Measurements from ENCODE around the gene GAB1. TPM values are rescaled to one million over a fixed set of nuclear protein-coding genes. Genes with fewer than 3 reads are reported as not detected.

Gene GAB1
- total RNA-seq (2014; rRNA removed; shearing (Covaris generic)) = 5.2 and 6.9 TPM in 2 replicates

DNA sequence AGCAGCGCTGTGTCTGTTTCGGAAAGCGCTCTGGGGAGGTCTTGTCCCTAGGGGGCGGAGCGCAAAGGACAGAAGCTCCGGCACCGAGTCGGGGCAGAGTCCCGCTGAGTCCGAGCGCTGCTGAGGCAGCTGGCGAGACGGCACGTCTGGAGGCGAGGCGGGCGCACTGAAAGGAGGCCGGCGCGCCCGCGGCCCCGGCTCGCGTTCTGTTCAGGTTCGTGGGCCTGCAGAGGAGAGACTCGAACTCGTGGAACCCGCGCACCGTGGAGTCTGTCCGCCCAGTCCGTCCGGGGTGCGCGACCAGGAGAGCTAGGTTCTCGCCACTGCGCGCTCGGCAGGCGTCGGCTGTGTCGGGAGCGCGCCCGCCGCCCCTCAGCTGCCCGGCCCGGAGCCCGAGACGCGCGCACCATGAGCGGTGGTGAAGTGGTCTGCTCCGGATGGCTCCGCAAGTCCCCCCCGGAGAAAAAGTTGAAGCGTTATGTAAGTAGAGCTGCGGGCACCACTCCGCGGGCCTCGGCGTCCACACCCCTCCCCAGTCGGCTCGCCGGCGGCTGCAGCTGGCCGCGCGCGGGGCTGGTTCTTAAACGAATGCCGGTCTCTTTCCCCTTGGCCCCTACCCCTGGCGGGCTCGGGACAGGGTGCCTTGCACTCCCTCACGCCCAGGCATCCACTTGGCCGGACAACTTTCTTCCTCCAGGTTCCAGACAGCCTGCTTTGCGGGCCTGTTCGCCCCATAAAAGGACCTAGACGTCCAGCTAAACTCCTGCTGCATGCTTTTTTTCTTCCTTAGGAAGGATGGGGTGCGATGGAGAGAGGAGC lies at the start of gene GAB1:
Gene GAB1, plus strand, starts transcription at position 96 of the 819 bp plus-strand sequence. Its CDS starts 313 bp downstream, at position 409.
- DNase-seq (ENCODE audit: low read depth) = peak; percentile 78

DNA sequence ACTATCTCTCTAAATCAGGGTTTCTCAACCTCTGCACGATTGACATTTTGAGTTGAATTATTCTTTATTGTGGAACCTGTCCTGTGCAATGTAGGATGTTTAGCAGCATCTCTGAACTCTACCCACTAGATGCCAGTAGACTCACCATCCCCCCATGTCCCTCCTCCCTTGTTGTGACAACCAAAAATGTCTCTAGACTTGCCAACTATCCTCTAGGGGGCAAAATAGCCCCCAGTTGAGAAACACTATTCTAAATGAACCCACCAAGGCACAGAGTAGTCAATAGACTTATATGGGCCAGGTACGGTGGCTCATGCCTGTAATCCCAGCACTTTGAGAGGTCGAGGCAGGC lies 49.1 kb upstream of the GAB1 start:
- DNase-seq (ENCODE audit: low read depth) = no peak

DNA sequence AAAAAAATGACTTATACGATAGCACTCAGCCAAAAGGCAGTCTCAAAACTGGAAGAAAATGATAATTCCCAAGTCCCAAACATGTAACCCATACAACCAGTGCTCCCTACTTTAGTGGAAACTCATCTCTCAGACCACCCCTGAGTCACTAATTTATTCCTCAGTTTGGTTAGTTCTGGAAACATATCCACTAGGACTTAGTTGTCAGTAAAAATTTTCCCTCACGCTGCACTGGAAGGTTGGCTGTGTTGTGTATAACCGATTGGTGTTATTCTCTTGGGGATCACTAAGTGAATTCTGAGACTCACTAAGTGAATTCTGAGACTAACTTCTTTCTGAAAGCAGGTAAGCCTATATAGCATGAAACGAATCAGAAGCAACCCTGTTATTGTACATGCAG lies 48.5 kb upstream of the GAB1 start:
- DNase-seq (ENCODE audit: low read depth) = no peak

DNA sequence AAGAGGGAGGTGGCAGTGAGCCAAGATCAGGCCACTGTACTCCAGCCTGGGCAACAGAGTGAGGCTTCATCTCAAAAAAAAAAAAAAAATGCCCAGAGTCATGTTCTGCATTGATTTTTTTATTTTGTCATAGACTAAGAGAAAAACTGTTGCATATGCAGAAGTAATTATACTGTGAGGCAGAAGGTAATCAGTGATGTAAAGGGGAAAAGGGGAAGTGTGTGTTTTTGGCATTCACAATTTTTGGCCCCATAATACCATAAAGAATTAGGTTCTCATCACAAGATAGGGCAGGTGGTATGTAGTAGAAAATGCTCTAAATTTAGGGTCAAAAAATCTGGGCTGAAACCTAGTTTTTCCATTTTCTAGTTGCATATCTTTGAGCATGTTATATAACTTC lies 47.3 kb upstream of the GAB1 start:
- DNase-seq (ENCODE audit: low read depth) = no peak

DNA sequence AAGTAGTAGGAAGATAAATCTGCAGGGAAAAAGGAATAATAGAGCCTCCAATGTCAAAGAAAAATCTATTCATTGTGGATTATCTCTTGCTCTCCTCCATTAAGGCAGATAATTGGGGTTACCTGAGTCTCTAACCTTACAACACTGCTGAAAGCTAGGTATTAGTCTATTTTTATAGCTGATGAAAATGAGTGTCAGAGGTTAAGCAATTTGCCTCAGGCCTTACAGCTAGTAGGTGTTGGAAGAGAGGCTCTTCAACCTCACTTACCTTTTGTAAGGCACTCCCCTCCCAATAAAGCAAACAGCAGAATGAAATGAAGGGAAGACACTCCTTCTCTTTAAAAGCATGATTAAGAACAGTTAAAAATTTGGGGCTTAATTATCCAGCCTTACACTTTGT lies 45.4 kb upstream of the GAB1 start:
- no peak for DNase-seq (ENCODE audit: low read depth)

DNA sequence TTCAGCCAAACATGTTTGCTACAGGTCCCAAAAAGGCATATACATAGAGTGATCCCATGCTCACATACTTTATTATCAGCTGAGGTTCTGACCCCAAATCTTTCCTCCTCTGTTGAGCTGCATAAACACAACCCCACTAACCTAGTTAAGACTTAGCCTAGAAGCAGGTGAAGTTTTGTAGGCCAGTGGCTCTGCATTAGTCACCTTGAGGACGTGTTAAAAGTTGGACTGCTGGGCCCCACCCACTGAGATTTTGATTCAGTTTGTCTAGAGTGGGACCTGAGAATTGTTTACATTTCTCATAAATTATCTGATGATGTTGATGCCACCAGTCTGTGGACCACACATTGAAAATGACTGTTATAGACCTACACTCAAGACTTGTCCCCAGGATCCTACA lies 43.8 kb upstream of the GAB1 start:
- no peak for DNase-seq (ENCODE audit: low read depth)

DNA sequence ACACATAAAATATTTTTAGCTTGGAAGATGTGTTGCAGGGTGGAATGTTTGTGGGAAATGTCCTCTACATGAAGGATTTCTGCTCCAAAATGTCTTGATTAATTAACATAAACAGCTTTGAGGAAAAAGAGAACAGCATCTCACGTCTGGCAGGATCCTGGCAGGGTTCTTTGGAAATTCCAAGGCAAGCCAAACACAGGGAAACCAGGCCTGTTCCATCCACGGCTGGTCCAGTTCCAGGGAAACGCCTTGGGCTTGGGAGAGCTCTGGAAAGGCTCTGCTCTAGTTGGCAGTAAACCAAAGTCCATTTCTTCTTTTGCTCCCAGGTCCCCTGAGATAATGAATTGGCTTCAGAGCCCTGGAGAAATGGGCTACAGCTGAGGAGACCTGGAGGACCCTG lies 42.4 kb upstream of the GAB1 start:
- peak; percentile 7 for DNase-seq (ENCODE audit: low read depth)

DNA sequence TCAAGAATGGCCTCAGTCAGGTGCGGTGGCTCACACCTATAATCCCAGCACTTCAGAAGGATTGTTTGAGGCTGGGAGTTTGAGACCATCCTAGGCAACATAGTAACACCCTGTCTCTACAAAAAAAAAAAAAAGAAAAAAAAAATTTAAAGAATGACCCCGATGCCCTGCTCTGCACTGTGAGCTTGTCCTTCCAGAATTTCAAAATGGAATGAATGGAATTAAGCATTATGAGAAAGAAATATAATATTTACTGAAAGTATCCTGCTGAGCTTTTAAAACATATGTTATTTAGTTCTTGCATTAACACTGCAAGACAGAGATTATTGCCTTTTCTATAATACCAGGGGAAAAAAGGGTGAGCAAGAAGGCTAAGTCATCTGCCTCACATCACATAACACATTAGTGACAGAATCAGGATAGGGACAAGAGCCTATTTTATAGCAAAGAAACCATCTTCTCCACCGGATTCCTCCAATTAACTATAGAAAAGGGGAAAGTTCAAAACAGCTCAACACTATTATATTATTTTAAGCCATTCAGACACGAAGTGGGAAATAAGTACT lies 41.9 kb upstream of the GAB1 start:
- DNase-seq (ENCODE audit: low read depth) = no peak

DNA sequence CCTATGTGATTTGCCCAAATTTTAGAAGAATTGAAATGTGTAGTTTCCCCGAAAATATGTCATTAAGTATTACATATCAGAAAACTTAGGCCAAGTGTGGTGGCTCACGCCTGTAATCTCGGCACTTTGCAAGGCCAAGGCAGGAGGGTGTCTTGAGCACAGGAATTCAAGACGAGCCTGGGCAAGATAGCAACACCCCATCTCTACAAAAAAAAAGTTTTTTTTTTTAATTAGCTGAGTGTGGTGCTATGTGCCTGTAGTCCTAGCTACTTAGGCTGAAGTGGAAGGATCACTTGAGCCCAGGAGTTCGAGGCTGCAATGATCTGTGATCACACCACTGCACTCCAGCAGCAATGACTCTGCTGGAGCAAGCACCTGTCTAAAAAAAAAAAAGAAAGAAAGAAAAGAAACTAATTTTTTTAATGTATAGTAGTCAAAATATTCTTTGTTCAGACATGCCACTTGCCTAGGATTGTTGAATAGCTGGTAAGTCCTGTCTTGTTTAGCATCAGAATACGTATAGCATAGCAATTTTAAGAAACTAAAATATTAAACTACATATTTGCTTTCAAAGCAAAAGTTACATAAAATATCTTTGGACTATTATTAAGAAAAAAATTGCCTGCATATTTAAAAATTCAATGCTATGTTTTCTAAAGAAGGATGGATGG lies 40.1 kb upstream of the GAB1 start:
- DNase-seq (ENCODE audit: low read depth) = no peak

DNA sequence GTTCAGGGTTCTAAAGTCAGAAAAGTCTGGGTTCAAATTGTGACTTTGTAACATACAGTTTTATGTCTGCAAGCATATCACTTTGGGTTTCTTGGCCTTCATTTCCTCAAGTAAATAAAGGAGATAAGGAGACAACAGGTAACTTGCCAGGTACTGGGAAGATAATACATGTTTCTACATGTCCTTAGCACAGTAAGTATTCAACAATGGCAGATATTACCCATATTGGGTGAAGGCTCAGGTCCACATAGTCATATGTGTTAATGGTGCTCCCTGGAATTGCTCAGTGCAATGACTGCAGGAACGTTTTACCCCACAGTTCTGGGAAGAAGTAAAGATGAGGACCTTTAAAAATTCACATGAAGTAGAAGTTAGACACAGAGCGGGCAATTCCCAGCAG lies 35.8 kb upstream of the GAB1 start:
- no peak for DNase-seq (ENCODE audit: low read depth)

DNA sequence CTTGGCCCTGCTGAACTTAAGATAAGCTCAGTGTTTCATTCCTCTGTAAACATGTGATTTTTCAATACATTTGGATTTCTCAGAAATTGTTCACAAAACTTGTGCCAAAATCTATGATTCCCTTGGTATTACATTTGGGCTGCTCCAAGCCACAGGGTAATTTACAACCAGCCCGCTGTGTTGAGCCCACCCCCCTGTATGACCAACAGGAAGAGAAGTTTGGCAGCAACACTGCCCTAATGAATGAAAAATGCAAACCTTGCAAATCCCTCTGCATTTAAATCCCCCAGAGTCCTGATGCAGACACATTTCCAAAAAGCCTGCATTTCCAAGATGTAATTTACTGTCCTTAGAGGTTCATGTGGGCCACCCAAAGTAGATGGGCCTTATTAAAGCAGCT lies 34.1 kb upstream of the GAB1 start:
- peak; percentile 9 for DNase-seq (ENCODE audit: low read depth)

DNA sequence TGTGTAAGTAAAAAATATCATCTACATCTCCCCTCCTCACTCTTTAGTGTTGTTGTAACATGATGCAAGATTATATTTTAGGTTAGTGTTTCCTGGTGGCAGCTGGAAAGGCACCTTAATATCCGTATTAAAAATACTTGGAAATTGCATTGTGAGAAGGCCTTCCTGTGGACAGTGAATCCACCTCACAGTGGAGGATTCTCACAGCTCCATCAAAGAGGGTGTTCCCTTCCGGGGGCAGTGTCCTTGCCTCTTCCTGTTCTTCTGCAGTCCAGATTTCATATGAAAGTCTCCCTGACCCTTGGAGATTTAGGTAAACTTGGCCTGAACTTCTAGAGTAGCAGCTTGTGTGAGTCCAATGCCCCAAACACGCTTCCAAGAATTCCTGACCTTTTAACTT lies 29.9 kb upstream of the GAB1 start:
- DNase-seq (ENCODE audit: low read depth) = no peak

DNA sequence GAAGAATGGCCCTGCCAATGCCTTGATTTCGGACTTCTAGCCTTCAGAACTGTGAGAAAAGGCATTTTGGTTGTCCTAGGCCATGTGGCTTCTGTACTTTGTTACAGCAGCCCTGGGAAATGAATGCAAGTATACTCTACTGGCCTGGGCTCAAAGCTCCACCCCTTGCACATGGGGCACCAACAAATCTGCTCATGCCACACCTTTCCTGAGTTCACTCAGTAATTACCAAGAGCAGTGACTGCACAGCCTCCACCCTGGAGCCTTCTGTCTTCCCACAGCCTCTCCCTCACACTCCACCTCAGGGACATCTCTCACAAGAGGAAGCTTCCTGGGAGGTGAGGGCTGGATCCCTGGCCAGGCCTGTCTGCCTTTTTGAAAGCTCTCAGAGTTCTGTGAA lies 29.1 kb upstream of the GAB1 start:
- no peak for DNase-seq (ENCODE audit: low read depth)

DNA sequence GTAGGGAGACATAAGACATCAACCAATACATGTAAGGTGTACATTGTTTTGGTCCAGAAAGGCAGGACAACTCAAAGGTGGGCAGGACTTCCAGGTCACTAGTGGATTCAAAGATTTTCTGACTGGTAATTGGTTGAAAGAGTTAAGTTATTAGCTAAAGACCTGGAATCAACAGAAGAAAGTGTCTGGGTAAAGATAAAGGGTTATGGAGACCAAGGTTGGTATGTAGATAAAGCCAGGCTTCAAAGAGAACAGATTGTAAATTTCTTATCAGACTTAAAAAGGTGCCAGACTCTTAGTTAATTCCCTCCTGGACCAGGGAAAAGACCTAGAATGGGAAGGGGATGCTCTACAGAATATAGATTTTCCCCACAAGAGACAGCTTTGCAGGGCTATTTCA lies 28.3 kb upstream of the GAB1 start:
- no peak for DNase-seq (ENCODE audit: low read depth)

DNA sequence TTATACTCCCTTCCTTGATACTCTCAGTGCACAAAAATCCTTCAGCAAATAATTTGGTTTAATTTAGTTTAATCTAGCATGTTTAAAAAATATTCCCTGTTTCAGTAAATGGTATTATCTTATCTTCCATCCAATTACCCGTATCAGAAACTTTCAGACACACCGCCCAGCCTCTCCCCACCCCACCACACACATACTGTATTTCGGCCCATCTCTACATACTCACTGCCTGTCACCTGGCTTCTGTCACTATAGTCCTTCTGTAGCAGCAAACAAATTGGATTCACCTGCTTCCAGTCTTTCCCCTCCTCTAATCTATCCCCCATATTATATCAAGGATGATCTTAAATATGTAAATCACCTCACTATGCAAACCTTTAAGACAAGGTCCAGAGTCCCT lies 24.8 kb upstream of the GAB1 start:
- no peak for DNase-seq (ENCODE audit: low read depth)

DNA sequence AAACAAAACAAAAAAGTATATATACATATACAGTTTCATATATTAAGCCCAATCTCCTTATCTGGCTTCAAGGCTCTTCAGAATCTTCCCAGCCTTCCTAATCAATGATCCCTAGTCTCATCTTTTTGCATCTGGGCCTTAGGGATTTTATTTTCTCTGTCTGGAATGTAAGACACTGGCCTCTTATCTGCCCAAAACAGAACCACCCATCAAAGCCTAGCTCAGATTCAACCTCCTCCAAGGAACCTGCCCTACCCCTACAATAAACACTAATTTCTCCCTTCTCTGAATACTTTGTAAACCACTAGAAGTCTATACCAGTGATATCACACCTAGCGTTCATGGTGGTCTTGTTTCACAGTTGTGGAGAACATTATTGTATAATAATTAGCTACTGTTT lies 23.2 kb upstream of the GAB1 start:
- DNase-seq (ENCODE audit: low read depth) = no peak

DNA sequence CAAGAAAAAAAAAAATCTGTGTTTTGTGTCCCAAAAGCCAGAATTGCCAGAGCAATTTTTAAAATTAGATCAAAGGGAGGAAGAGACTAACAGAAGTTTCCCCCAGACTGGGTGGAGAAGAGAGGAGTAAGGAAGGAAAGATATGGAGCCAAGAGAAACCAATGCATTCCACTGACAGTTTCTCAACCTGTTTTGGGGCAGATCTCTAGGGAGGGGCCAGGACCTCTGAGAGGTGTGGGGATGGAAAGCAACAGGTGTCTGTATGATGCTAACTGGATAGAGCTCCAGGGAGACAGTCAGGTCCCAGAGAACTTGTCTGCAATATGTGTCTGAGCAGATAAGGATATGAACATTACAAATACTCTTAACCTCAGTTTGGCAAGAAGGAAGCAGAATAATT lies 22.7 kb upstream of the GAB1 start:
- no peak for DNase-seq (ENCODE audit: low read depth)

DNA sequence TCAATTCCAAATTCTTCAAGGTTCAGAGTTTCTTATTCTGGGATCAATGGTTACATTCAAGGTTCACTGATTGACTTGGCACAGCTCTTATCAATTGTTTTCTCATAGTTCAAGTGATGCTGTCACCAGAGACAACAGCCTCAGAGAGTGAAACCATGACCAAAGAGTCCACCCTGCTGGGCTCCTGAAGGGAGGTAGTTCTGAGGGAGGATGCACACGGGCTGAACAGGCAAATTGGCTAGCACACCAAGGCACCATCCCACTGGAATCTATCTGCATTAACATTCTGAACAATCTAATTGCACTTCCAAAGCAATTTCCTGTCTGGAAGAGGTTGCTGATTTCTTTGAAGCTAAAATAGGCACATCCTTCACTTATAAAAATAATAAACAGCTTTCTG lies 16.6 kb upstream of the GAB1 start:
- no peak for DNase-seq (ENCODE audit: low read depth)

DNA sequence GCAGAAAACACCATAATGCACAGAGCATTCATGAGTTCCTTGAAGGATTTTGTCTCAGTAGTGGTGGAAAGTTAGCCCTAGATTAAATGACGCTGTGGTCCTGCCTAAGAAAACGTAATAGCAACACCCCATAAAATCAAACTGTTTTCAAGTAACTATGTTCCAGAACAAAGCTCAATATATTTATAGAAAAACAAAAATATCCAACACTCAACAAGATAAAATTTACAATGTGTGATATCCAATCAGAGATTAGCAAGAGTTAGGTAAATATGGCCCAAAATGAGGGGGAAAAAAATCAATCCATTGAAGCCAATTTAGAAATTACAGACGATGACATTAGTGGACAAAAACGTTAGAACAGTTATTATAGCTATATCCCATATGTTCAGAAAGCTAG lies 9.9 kb upstream of the GAB1 start:
- no peak for DNase-seq (ENCODE audit: low read depth)

DNA sequence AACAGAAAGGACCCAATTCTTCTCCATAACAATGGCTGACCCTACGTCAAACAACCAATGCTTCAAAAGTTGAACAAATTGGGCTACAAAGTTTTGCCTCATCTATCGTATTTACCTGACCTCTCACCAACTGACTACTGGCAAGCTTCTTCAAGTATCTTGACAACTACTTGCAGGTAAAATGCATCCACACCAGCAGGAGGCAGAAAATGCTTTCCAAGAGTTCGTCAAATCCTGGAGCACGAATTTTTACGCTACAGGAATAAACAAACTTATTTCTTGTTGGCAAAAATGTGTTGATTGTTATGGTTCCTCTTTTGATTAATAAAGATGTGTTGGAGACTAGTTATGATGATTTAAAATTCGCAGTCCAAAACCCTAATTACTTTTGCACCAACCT lies 6.7 kb upstream of the GAB1 start:
- DNase-seq (ENCODE audit: low read depth) = no peak

DNA sequence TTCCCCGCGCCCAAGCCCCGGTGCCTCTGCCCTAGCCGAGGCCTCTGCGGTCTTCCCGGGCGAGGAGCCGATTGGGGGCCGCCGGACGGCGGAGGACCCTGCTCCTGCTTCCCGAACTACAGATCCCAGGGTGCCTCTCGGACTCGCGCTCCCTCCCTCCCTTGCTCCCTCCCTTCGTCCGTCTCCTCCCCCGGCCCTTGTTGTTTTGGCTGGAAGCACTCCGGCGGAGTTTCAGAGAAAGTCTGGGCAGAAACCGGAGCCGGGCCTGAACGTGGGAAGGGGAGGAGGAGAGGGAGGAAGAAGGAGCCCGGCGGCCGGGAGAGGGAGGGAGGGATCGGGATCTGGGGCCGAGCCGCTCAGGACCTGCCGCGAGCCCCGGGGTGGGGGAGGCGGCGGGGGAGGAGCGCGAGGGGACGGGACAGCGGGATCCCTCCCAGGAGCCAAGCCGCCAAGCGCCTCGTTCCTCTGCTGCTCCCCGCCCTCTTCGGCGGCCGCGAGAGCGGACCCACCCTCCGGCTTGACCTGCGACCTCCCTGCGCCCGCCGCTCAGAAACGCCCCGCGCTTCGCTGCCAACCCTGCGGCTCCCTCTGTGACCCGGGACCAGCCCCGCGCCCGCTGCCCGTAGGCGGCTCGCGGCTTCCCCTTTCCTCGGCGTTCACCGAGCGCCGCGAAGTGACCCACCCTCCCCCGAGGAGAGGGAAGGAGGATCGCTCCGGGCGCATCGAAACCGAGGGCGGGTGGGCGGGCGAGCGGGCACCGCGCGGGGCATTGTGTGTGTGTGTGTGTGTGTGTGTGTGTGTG lies 496 bp upstream of the GAB1 start:
- DNase-seq (ENCODE audit: low read depth) = peak; percentile 80

DNA sequence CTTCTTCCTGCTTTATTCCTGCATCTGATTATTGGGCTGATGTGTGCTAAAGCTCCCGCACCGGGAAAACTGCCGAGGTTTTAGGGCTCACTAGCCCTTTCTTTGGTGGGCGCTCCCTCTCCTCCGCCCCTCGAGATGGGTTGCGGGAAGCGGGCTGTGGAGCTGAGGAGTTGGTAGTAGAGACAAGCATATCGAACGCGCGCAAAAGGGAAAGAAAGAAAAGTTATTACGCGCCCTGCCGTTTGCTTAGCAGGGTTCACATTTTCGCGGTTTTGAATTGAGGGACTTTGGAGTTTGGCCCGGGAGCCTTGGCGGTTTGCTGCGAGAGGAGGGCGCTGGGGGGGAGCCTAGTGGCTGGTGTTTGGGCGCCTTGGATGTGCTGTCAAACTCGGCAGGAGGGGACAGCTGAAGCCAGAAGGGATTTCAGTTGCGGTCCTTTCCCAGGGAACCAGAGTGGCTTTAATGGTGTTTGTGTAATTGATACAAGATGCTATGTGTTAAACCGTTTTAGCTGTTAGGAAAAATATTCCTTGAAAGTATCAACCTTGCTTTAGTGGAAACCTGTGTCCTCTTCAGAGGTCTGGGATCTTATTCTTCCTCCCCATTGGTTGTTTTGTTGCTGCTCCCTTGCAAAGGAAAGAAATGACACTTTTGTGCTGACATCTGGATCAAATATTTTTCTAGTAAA lies 1.1 kb downstream of the GAB1 start:
- peak; percentile 64 for DNase-seq (ENCODE audit: low read depth)

Data from M059J (cell line).